ENCODE data around the gene ERGIC2. TPM values are rescaled to one million over a fixed set of nuclear protein-coding genes. Genes with fewer than 3 reads are reported as not detected.
"Not testable (repeated sequence)": the region's sequence is repeated elsewhere in the genome, so short reads cannot be mapped to it uniquely, and the experiment has no call there.

Gene ERGIC2
- total RNA-seq, 4 donors from 2014 or later, result 2.6 to 24.7 (median 20.6) TPM

DNA sequence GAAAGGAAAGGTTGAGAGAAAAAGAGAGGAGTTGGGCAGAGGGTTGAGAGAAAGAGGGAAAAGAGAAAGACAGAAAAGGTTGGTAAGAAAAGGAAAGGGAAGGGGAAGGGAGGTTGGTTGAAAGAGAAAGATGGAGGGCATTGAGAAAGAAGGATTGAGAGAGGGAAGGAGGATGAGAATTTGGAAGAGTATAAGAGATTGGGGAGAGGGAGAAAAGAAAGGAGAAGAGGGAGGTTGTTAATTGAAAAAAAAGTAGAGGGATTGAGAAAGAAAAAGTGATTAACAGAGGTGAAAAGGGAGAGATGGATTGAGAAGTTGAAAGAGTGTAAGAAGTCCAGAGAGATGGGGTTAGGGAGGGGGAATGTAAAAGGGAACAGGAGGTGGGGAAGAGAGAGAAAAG lies 21.5 kb upstream of the ERGIC2 start:
- no peak overlapping the region for H3K4me3 ChIP-seq
- TF ChIP-seq EP300 (IDR thresholded peaks at IDR 0.05; ENCODE audit: low read depth) (no peak), POLR2A (IDR thresholded peaks at IDR 0.05) (no peak), CTCF (IDR thresholded peaks at IDR 0.05) (no peak), POLR2AphosphoS5 (IDR thresholded peaks at IDR 0.05) (no peak)
- no peaks in the 10 kb centered on the region for H3K36me3 ChIP-seq
- H3K9me3 ChIP-seq, result no peaks in the 10 kb centered on the region
- intact Hi-C loops (cut with DNase I; ENCODE audit: low total_unique reads), result no loop called here
- no peak for DNase-seq
- in situ Hi-C loops (cut with MboI; ENCODE audit: low pct_ligation_motif_present in 1 of 4, low pct_unique_long_range_greater_than_20kb in 1 of 4, low sequenced_read_pairs in 3 of 4), result no loop called here
- no peak overlapping the region for H3K27ac ChIP-seq
- H3K27me3 ChIP-seq, result no peaks in the 10 kb centered on the region
- no peaks in the 10 kb centered on the region for H3K4me1 ChIP-seq

- no peak for DNase-seq
- Histone ChIP-seq H3K4me3 (no peak overlapping the region), H3K36me3 (no peaks in the 10 kb centered on the region), H3K9me3 (no peaks in the 10 kb centered on the region), H3K27ac (no peak overlapping the region), H3K4me1 (no peaks in the 10 kb centered on the region), H3K27me3 (no peaks in the 10 kb centered on the region)
- intact Hi-C loops (cut with DNase I; ENCODE audit: low total_unique reads) (no loop called here), in situ Hi-C loops (cut with MboI; ENCODE audit: low pct_ligation_motif_present in 1 of 4, low pct_unique_long_range_greater_than_20kb in 1 of 4, low sequenced_read_pairs in 3 of 4) (no loop called here)
- 79% methylated on average over 1 of the region's 1 CpG; no CpG with 5 or more reads in 1 of the 2 donors for WGBS, 2 donors (ENCODE audit: low coverage in 1 of 2)
- no peak for TF ChIP-seq EP300 (IDR thresholded peaks at IDR 0.05; ENCODE audit: low read depth)
- no peak for TF ChIP-seq POLR2A (IDR thresholded peaks at IDR 0.05)
- no peak for TF ChIP-seq POLR2AphosphoS5 (IDR thresholded peaks at IDR 0.05)
- no peak for TF ChIP-seq CTCF (IDR thresholded peaks at IDR 0.05)
These were observed 17.5 kb upstream of the ERGIC2 start for GRCh38 chr12:29398495-29398894.

GRCh38 chr12:29396774-29397173 lies 15.8 kb upstream of the ERGIC2 start:
- in situ Hi-C loops (cut with MboI; ENCODE audit: low pct_ligation_motif_present in 1 of 4, low pct_unique_long_range_greater_than_20kb in 1 of 4, low sequenced_read_pairs in 3 of 4), result no loop called here

GRCh38 chr12:29395356-29395755 lies 14.4 kb upstream of the ERGIC2 start:
- no peaks in the 10 kb centered on the region for H3K36me3 ChIP-seq
- intact Hi-C loops (cut with DNase I; ENCODE audit: low total_unique reads), result no loop called here
- TF ChIP-seq POLR2AphosphoS5 (IDR thresholded peaks at IDR 0.05), result no peak
- TF ChIP-seq CTCF (IDR thresholded peaks at IDR 0.05), result no peak
- TF ChIP-seq EP300 (IDR thresholded peaks at IDR 0.05; ENCODE audit: low read depth), result no peak

More at GRCh38 chr12:29396774-29397173, 15.8 kb upstream of the ERGIC2 start:
- H3K27ac ChIP-seq, result no peak overlapping the region
- intact Hi-C loops (cut with DNase I; ENCODE audit: low total_unique reads), result no loop called here
- no peak for DNase-seq
- WGBS, 2 donors (ENCODE audit: low coverage in 1 of 2), result 69 to 73% methylated on average over 3 of the region's 3 CpGs
- H3K27me3 ChIP-seq, result no peaks in the 10 kb centered on the region
- TF ChIP-seq POLR2AphosphoS5 (IDR thresholded peaks at IDR 0.05) (no peak), POLR2A (IDR thresholded peaks at IDR 0.05) (no peak), CTCF (IDR thresholded peaks at IDR 0.05) (no peak), EP300 (IDR thresholded peaks at IDR 0.05; ENCODE audit: low read depth) (no peak)
- no peaks in the 10 kb centered on the region for H3K4me1 ChIP-seq
- H3K36me3 ChIP-seq, result no peaks in the 10 kb centered on the region
- no peak overlapping the region for H3K4me3 ChIP-seq
- no peaks in the 10 kb centered on the region for H3K9me3 ChIP-seq

GRCh38 chr12:29390419-29390818 lies 9.4 kb upstream of the ERGIC2 start:
- H3K27ac ChIP-seq; H3K4me3 ChIP-seq; DNase-seq; intact Hi-C loops (cut with DNase I; ENCODE audit: low total_unique reads); H3K9me3 ChIP-seq; in situ Hi-C loops (cut with MboI; ENCODE audit: low pct_ligation_motif_present in 1 of 4, low pct_unique_long_range_greater_than_20kb in 1 of 4, low sequenced_read_pairs in 3 of 4); H3K36me3 ChIP-seq; H3K27me3 ChIP-seq; H3K4me1 ChIP-seq: not testable (repeated sequence)
- 39 to 45% methylated on average over 3 of the region's 3 CpGs for WGBS, 2 donors (ENCODE audit: low coverage in 1 of 2)

More at GRCh38 chr12:29395356-29395755, 14.4 kb upstream of the ERGIC2 start:
- Histone ChIP-seq H3K4me3 (no peak overlapping the region), H3K4me1 (no peaks in the 10 kb centered on the region), H3K27ac (no peak overlapping the region), H3K9me3 (no peaks in the 10 kb centered on the region), H3K27me3 (no peaks in the 10 kb centered on the region)
- no peak for DNase-seq
- in situ Hi-C loops (cut with MboI; ENCODE audit: low pct_ligation_motif_present in 1 of 4, low pct_unique_long_range_greater_than_20kb in 1 of 4, low sequenced_read_pairs in 3 of 4), result no loop called here
- WGBS, 2 donors (ENCODE audit: low coverage in 1 of 2), result 86 to 88% methylated on average over 1 of the region's 1 CpG

All from transverse colon (tissue), 4 donors.